OCI-LY3 (cell line): ENCODE results near the gene LYPD5.

Experiments
- CTCF ChIP-seq: fragments of 200-600, 300-600 bp; sonication (generic); IDR thresholded peaks from 2 replicates; pipeline ENCODE4 v1.5.1; 2014; ENCODE audit warnings: antibody characterized with exemption, low read length, low read depth
- EZH2phosphoT487 ChIP-seq: fragments of 200-600 bp; shearing (Covaris generic); IDR thresholded peaks from 2 replicates; pipeline ENCODE4 v1.6.1; 2018; ENCODE audit warnings: antibody characterized with exemption, mixed run types, low read depth

- TF ChIP-seq CTCF (no peak), EZH2phosphoT487 (no peak)
Observed at GRCh38 chr19:43842007-43842406, 39.8 kb upstream of the LYPD5 start.
